ENCODE data around the gene HMCN1.

HMCN1 gene

GRCh38 chr1:186113461-186113860 lies 379.3 kb downstream of the HMCN1 start:
- Mint-ChIP-seq H3K9me3 (peaks cover 7% of the 10 kb centered on the region), H3K27me3 (no peaks in the 10 kb centered on the region), H3K36me3 (ENCODE audit: insufficient read depth) (no peaks in the 10 kb centered on the region), H3K27ac (ENCODE audit: low read depth) (no peak overlapping the region), H3K4me3 (no peak overlapping the region), H3K4me1 (no peaks in the 10 kb centered on the region)
- ATAC-seq (replicated peaks; ENCODE audit: extremely low read depth, poor library complexity, severe bottlenecking) (no peak), DNase-seq (ENCODE audit: low spot score in 2 of 2) (no peak)

- Mint-ChIP-seq H3K27ac (ENCODE audit: low read depth) (no peak overlapping the region), H3K27me3 (no peaks in the 10 kb centered on the region), H3K4me1 (no peaks in the 10 kb centered on the region), H3K4me3 (no peak overlapping the region), H3K9me3 (no peaks in the 10 kb centered on the region), H3K36me3 (ENCODE audit: insufficient read depth) (no peaks in the 10 kb centered on the region)
- ATAC-seq (replicated peaks; ENCODE audit: extremely low read depth, poor library complexity, severe bottlenecking): no peak
- DNase-seq (ENCODE audit: low spot score in 2 of 2): no peak
These were observed 384.5 kb downstream of the HMCN1 start for GRCh38 chr1:186118724-186119123.

- H3K36me3 Mint-ChIP-seq (ENCODE audit: insufficient read depth): no peaks in the 10 kb centered on the region
- DNase-seq (ENCODE audit: low spot score in 2 of 2): no peak
- no peaks in the 10 kb centered on the region for H3K4me1 Mint-ChIP-seq
- peaks cover 5% of the 10 kb centered on the region for H3K9me3 Mint-ChIP-seq
- no peaks in the 10 kb centered on the region for H3K27me3 Mint-ChIP-seq
- no peak overlapping the region for H3K4me3 Mint-ChIP-seq
- ATAC-seq (replicated peaks; ENCODE audit: extremely low read depth, poor library complexity, severe bottlenecking): no peak
- H3K27ac Mint-ChIP-seq (ENCODE audit: low read depth): no peak overlapping the region
These were observed 388.6 kb downstream of the HMCN1 start for GRCh38 chr1:186122837-186123236.

GRCh38 chr1:186125035-186125434 lies 390.8 kb downstream of the HMCN1 start:
- H3K36me3 Mint-ChIP-seq (ENCODE audit: insufficient read depth): no peaks in the 10 kb centered on the region

GRCh38 chr1:186125511-186125910 lies 391.3 kb downstream of the HMCN1 start:
- H3K4me3 Mint-ChIP-seq: no peak overlapping the region
- no peaks in the 10 kb centered on the region for H3K4me1 Mint-ChIP-seq
- no peaks in the 10 kb centered on the region for H3K36me3 Mint-ChIP-seq (ENCODE audit: insufficient read depth)
- no peaks in the 10 kb centered on the region for H3K27me3 Mint-ChIP-seq
- no peak overlapping the region for H3K27ac Mint-ChIP-seq (ENCODE audit: low read depth)
- no peak for DNase-seq (ENCODE audit: low spot score in 2 of 2)
- no peak for ATAC-seq (replicated peaks; ENCODE audit: extremely low read depth, poor library complexity, severe bottlenecking)
- H3K9me3 Mint-ChIP-seq: peaks cover 5% of the 10 kb centered on the region

More at GRCh38 chr1:186125035-186125434, 390.8 kb downstream of the HMCN1 start:
- ATAC-seq (replicated peaks; ENCODE audit: extremely low read depth, poor library complexity, severe bottlenecking) (no peak), DNase-seq (ENCODE audit: low spot score in 2 of 2) (no peak)
- Mint-ChIP-seq H3K27ac (ENCODE audit: low read depth) (no peak overlapping the region), H3K9me3 (peaks cover 5% of the 10 kb centered on the region), H3K27me3 (no peaks in the 10 kb centered on the region), H3K4me3 (no peak overlapping the region), H3K4me1 (no peaks in the 10 kb centered on the region)

GRCh38 chr1:186129758-186130157 lies 395.6 kb downstream of the HMCN1 start:
- Mint-ChIP-seq H3K36me3 (ENCODE audit: insufficient read depth) (no peaks in the 10 kb centered on the region), H3K27ac (ENCODE audit: low read depth) (no peak overlapping the region), H3K4me1 (no peaks in the 10 kb centered on the region), H3K27me3 (no peaks in the 10 kb centered on the region), H3K4me3 (no peak overlapping the region), H3K9me3 (peaks cover 5% of the 10 kb centered on the region)
- DNase-seq (ENCODE audit: low spot score in 2 of 2): no peak
- no peak for ATAC-seq (replicated peaks; ENCODE audit: extremely low read depth, poor library complexity, severe bottlenecking)

- no peaks in the 10 kb centered on the region for H3K27me3 Mint-ChIP-seq
- no peak for ATAC-seq (replicated peaks; ENCODE audit: extremely low read depth, poor library complexity, severe bottlenecking)
- no peak overlapping the region for H3K27ac Mint-ChIP-seq (ENCODE audit: low read depth)
- H3K36me3 Mint-ChIP-seq (ENCODE audit: insufficient read depth): no peaks in the 10 kb centered on the region
- no peaks in the 10 kb centered on the region for H3K4me1 Mint-ChIP-seq
- peaks cover 4% of the 10 kb centered on the region for H3K9me3 Mint-ChIP-seq
- H3K4me3 Mint-ChIP-seq: no peak overlapping the region
- no peak for DNase-seq (ENCODE audit: low spot score in 2 of 2)
These were observed 404.9 kb downstream of the HMCN1 start for GRCh38 chr1:186139115-186139514.

- ATAC-seq (replicated peaks; ENCODE audit: extremely low read depth, poor library complexity, severe bottlenecking) (no peak), DNase-seq (ENCODE audit: low spot score in 2 of 2) (no peak)
- no peak overlapping the region for H3K4me3 Mint-ChIP-seq
- peaks cover under 1% of the 10 kb centered on the region for H3K27me3 Mint-ChIP-seq
- no peaks in the 10 kb centered on the region for H3K36me3 Mint-ChIP-seq (ENCODE audit: insufficient read depth)
- no peak overlapping the region for H3K27ac Mint-ChIP-seq (ENCODE audit: low read depth)
- H3K4me1 Mint-ChIP-seq: no peaks in the 10 kb centered on the region
- H3K9me3 Mint-ChIP-seq: peaks cover 4% of the 10 kb centered on the region
These were observed 405.5 kb downstream of the HMCN1 start for GRCh38 chr1:186139701-186140100.

GRCh38 chr1:186142159-186142558 lies 408.0 kb downstream of the HMCN1 start:
- H3K4me1 Mint-ChIP-seq: no peaks in the 10 kb centered on the region
- H3K27me3 Mint-ChIP-seq: peaks cover 10% of the 10 kb centered on the region
- no peak overlapping the region for H3K27ac Mint-ChIP-seq (ENCODE audit: low read depth)
- H3K9me3 Mint-ChIP-seq: peaks cover 4% of the 10 kb centered on the region
- H3K4me3 Mint-ChIP-seq: no peak overlapping the region
- ATAC-seq (replicated peaks; ENCODE audit: extremely low read depth, poor library complexity, severe bottlenecking) (no peak), DNase-seq (ENCODE audit: low spot score in 2 of 2) (no peak)
- H3K36me3 Mint-ChIP-seq (ENCODE audit: insufficient read depth): no peaks in the 10 kb centered on the region

GRCh38 chr1:186142916-186143315 lies 408.7 kb downstream of the HMCN1 start:
- peaks cover 10% of the 10 kb centered on the region for H3K27me3 Mint-ChIP-seq
- no peak overlapping the region for H3K4me3 Mint-ChIP-seq
- no peaks in the 10 kb centered on the region for H3K36me3 Mint-ChIP-seq (ENCODE audit: insufficient read depth)
- H3K9me3 Mint-ChIP-seq: peaks cover 4% of the 10 kb centered on the region
- no peaks in the 10 kb centered on the region for H3K4me1 Mint-ChIP-seq
- no peak for ATAC-seq (replicated peaks; ENCODE audit: extremely low read depth, poor library complexity, severe bottlenecking)
- DNase-seq (ENCODE audit: low spot score in 2 of 2): no peak
- no peak overlapping the region for H3K27ac Mint-ChIP-seq (ENCODE audit: low read depth)

GRCh38 chr1:186143481-186143880 lies 409.3 kb downstream of the HMCN1 start:
- Mint-ChIP-seq H3K4me3 (no peak overlapping the region), H3K36me3 (ENCODE audit: insufficient read depth) (no peaks in the 10 kb centered on the region), H3K9me3 (peaks cover 4% of the 10 kb centered on the region), H3K27ac (ENCODE audit: low read depth) (no peak overlapping the region), H3K27me3 (peaks cover 10% of the 10 kb centered on the region), H3K4me1 (no peaks in the 10 kb centered on the region)
- no peak for DNase-seq (ENCODE audit: low spot score in 2 of 2)
- no peak for ATAC-seq (replicated peaks; ENCODE audit: extremely low read depth, poor library complexity, severe bottlenecking)

GRCh38 chr1:186144505-186144904 lies 410.3 kb downstream of the HMCN1 start:
- peaks cover 4% of the 10 kb centered on the region for H3K9me3 Mint-ChIP-seq
- H3K4me1 Mint-ChIP-seq: no peaks in the 10 kb centered on the region
- no peak overlapping the region for H3K4me3 Mint-ChIP-seq
- H3K36me3 Mint-ChIP-seq (ENCODE audit: insufficient read depth): no peaks in the 10 kb centered on the region
- DNase-seq (ENCODE audit: low spot score in 2 of 2): no peak
- no peak overlapping the region for H3K27ac Mint-ChIP-seq (ENCODE audit: low read depth)
- ATAC-seq (replicated peaks; ENCODE audit: extremely low read depth, poor library complexity, severe bottlenecking): no peak
- H3K27me3 Mint-ChIP-seq: peaks cover 10% of the 10 kb centered on the region

GRCh38 chr1:186146974-186147373 lies 412.8 kb downstream of the HMCN1 start:
- ATAC-seq (replicated peaks; ENCODE audit: extremely low read depth, poor library complexity, severe bottlenecking) (no peak), DNase-seq (ENCODE audit: low spot score in 2 of 2) (no peak)
- peaks cover 10% of the 10 kb centered on the region for H3K27me3 Mint-ChIP-seq
- H3K4me3 Mint-ChIP-seq: no peak overlapping the region
- H3K9me3 Mint-ChIP-seq: peaks cover 3% of the 10 kb centered on the region
- H3K4me1 Mint-ChIP-seq: no peaks in the 10 kb centered on the region
- H3K36me3 Mint-ChIP-seq (ENCODE audit: insufficient read depth): no peaks in the 10 kb centered on the region
- H3K27ac Mint-ChIP-seq (ENCODE audit: low read depth): no peak overlapping the region

- Mint-ChIP-seq H3K4me3 (no peak overlapping the region), H3K4me1 (no peaks in the 10 kb centered on the region), H3K36me3 (ENCODE audit: insufficient read depth) (no peaks in the 10 kb centered on the region), H3K27ac (ENCODE audit: low read depth) (no peak overlapping the region), H3K27me3 (peaks cover 10% of the 10 kb centered on the region), H3K9me3 (no peaks in the 10 kb centered on the region)
- ATAC-seq (replicated peaks; ENCODE audit: extremely low read depth, poor library complexity, severe bottlenecking): no peak
- DNase-seq (ENCODE audit: low spot score in 2 of 2): no peak
These were observed 415.4 kb downstream of the HMCN1 start for GRCh38 chr1:186149591-186149990.

Measured in central memory CD8-positive, alpha-beta T cell (primary cell).